ENCODE results near the gene MAP2K3. TPM values are rescaled to one million over a fixed set of nuclear protein-coding genes. Genes with fewer than 3 reads are reported as not detected.

MAP2K3 gene
- total RNA-seq, 4 donors from 2014 or later = 3.3 to 37.0 (median 12.5) TPM

DNA sequence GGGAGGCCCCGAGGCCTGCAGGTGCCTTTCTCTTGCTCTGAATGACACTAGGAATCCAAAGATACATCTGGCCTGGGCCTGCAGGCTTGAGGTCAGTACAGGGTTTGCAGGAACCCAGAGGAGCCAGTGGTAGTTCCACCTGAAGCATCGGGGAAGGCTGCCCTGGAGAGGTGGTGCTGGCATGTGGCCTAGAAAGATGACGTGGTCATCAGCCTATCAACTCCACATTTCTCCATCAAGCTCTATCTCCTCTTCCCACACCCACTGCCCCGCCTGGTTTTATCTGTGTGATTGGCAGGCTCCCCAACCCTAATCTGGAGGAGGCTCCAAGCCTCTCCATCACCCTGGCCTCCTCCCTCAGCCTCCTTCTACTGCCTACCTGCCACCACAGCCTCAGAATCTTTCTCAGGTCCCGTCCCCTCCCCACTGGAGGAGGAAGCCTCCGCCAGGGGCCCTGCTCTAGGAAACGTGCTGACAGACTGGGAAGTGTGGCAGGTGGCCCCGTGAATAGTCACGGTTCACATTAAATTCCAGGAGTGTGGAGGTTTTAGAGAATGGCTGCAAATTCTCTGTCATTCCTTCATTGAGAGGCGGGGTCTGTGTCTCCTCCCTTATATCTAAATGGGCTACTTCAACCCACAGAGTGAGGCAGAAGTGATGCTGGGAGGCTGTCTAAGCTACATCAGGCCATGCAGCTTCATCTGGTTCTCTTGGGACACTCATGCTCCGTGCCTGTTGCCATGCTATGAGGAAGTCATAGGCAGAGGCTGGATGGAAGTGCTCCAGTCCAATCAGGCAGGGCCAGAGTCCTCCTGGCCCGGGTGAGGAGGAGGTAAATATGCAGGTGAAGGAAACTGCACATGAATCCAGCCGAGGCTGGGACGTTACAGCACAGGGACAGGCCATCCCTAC is 11.4 kb upstream of the MAP2K3 start:
- intact Hi-C loops (cut with DNase I; ENCODE audit: low total_unique reads) = loop anchor here (10.0 kb wide), 1 partner anchor 148 kb away; the partner anchor contains the start of gene DHRS7B
- Histone ChIP-seq H3K27ac (no peak overlapping the region), H3K4me1 (peaks cover 0 to 8% of the 10 kb centered on the region in 2 donors), H3K36me3 (no peaks in the 10 kb centered on the region), H3K27me3 (no peaks in the 10 kb centered on the region), H3K4me3 (no peak overlapping the region), H3K9me3 (no peaks in the 10 kb centered on the region)
- TF ChIP-seq CTCF (IDR thresholded peaks at IDR 0.05) = no peak
- no peak for TF ChIP-seq POLR2A (IDR thresholded peaks at IDR 0.05)
- DNase-seq = no peak

DNA sequence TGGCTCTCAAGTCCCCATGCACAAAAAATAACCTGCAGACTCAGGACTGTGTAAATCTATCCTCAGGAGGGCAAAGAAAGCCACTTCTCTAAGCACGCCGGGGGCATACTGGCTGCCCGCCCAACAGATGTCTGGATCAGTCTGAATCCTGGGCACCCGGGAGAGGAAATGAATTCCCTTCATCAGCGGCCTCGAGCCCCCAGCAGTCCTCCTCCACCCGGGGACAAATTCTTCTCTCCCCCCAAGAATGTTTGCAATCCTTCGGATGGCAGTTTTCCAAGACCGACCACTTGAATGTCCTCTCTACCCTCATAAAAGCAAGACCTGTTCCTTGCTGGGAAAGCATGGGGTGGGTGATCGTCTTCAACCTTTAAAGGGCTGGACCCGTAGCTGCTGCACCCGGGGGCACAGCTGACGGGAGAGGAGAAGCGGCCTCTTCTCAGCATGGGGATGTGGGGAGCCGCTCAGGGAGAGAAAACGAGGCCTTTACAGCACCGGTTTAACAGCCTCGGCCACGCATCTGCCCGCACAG is 9.4 kb upstream of the MAP2K3 start:
- TF ChIP-seq CTCF (IDR thresholded peaks at IDR 0.05) (no peak), POLR2A (IDR thresholded peaks at IDR 0.05) (no peak)
- Histone ChIP-seq H3K36me3 (no peaks in the 10 kb centered on the region), H3K27ac (peak overlapping the region; percentile 42 to 50), H3K9me3 (no peaks in the 10 kb centered on the region), H3K4me3 (peak overlapping the region; percentile 36 to 54), H3K27me3 (no peaks in the 10 kb centered on the region), H3K4me1 (peaks cover 0 to 13% of the 10 kb centered on the region in 2 donors)
- intact Hi-C loops (cut with DNase I; ENCODE audit: low total_unique reads) = loop anchor here (10.0 kb wide), 1 partner anchor 150 kb away; the partner anchor contains the start of gene DHRS7B
- DNase-seq = no peak

GRCh38 chr17:21275579-21276263 is 8.8 kb upstream of the MAP2K3 start:
- TF ChIP-seq CTCF (IDR thresholded peaks at IDR 0.05) (peak in 1 of 4 experiments; percentile 9), POLR2A (IDR thresholded peaks at IDR 0.05) (peak in 1 of 2 donors; percentile 53)
- intact Hi-C loops (cut with DNase I; ENCODE audit: low total_unique reads) = loop anchor here (10.0 kb wide), 1 partner anchor 151 kb away; the partner anchor contains the start of gene DHRS7B
- peak; percentile 88 to 93 for DNase-seq

DNA sequence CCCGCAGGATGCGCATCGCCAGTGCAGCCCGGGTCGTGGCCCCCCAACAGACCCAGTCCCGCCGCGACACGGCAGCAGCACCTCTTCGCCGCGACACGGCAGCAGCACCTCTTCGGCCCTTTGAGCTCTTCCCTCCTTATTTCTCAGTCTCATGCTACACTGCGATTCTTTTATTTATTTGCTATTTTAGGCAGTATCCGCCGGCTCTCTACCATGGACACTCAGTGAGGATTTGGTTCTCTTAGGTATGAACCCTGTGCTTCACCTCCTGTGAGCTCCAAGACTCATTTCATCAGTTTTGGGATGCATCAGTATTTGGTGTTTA is 8.3 kb upstream of the MAP2K3 start:
- Histone ChIP-seq H3K36me3 (no peaks in the 10 kb centered on the region), H3K27ac (peak overlapping the region; percentile 36 to 50), H3K4me3 (peak overlapping the region; percentile 36 to 54), H3K9me3 (no peaks in the 10 kb centered on the region), H3K4me1 (peaks cover 0 to 13% of the 10 kb centered on the region in 2 donors), H3K27me3 (no peaks in the 10 kb centered on the region)
- DNase-seq = no peak
- TF ChIP-seq POLR2A (IDR thresholded peaks at IDR 0.05) (no peak), CTCF (IDR thresholded peaks at IDR 0.05) (no peak)
- intact Hi-C loops (cut with DNase I; ENCODE audit: low total_unique reads) = loop anchor here (10.0 kb wide), 1 partner anchor 151 kb away; the partner anchor contains the start of gene DHRS7B

More at GRCh38 chr17:21275579-21276263, 8.8 kb upstream of the MAP2K3 start:
- Histone ChIP-seq H3K4me1 (peaks cover 0 to 13% of the 10 kb centered on the region in 2 donors), H3K27me3 (no peaks in the 10 kb centered on the region), H3K36me3 (no peaks in the 10 kb centered on the region), H3K9me3 (no peaks in the 10 kb centered on the region), H3K27ac (peak overlapping the region; percentile 42 to 50), H3K4me3 (peak overlapping the region; percentile 36 to 54)
